Ishikawa (cell line): ENCODE measurements around the gene RCOR2.

Source experiments
- EGR1 ChIP-seq: IDR thresholded peaks from 2 replicates; pipeline ENCODE4 v1.6.1; 2012
- EP300 ChIP-seq: IDR thresholded peaks from 2 replicates; pipeline ENCODE4 v1.6.1; 2012; ENCODE audit warnings: borderline replicate concordance
- FOXM1 ChIP-seq: IDR thresholded peaks from 2 replicates; pipeline ENCODE4 v1.6.1; 2012; ENCODE audit warnings: low read depth, borderline replicate concordance
- TAF1 ChIP-seq: IDR thresholded peaks from 2 replicates; pipeline ENCODE4 v1.6.1; 2012; ENCODE audit warnings: low read depth, mild to moderate bottlenecking
- TEAD4 ChIP-seq: IDR thresholded peaks from 2 replicates; pipeline ENCODE4 v1.6.1; 2012
- ZBTB7A ChIP-seq: IDR thresholded peaks from 2 replicates; pipeline ENCODE4 v1.6.1; 2012; ENCODE audit warnings: low read depth
- TF ChIP-seq, protein P1 (sequence below): IDR thresholded peaks from 2 replicates; pipeline ENCODE4 v1.6.1; 2012; ENCODE audit warnings: low read depth, mild to moderate bottlenecking
- TF ChIP-seq, protein P2 (sequence below): IDR thresholded peaks from 2 replicates; pipeline ENCODE4 v1.6.1; 2012

DNA sequence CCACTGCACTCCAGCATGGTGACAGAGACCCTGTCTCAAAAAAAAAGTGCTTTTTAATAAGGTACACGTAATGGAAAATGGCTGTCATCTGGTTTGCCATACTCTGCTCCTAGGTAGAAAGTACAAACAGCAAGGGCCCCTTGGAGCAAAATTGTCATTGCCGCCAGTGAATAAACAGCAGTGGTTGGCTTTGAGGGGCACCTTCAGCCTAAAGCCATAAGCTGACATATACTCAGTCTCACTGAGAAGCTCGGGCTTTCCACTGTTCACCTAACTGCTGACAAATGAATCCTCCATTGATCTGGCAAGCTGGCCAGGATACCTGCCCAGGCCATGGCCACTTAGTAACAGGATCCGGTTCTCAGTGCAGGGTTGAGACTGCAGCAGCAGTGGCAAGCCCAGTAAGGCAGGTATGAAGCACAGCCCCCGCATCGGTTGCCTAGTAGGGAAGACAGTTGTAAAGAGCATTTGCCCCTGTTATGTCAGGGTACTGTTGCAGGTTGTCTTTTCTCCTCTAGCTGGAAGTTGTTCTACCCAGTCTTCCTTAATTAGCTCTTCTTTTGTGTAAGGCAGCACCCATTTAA is 39.2 kb downstream of the RCOR2 start:
- TF ChIP-seq FOXM1 (no peak), EP300 (no peak), TEAD4 (no peak), EGR1 (no peak), ZBTB7A (no peak), TAF1 (no peak)
- TF ChIP-seq, protein P1, sequence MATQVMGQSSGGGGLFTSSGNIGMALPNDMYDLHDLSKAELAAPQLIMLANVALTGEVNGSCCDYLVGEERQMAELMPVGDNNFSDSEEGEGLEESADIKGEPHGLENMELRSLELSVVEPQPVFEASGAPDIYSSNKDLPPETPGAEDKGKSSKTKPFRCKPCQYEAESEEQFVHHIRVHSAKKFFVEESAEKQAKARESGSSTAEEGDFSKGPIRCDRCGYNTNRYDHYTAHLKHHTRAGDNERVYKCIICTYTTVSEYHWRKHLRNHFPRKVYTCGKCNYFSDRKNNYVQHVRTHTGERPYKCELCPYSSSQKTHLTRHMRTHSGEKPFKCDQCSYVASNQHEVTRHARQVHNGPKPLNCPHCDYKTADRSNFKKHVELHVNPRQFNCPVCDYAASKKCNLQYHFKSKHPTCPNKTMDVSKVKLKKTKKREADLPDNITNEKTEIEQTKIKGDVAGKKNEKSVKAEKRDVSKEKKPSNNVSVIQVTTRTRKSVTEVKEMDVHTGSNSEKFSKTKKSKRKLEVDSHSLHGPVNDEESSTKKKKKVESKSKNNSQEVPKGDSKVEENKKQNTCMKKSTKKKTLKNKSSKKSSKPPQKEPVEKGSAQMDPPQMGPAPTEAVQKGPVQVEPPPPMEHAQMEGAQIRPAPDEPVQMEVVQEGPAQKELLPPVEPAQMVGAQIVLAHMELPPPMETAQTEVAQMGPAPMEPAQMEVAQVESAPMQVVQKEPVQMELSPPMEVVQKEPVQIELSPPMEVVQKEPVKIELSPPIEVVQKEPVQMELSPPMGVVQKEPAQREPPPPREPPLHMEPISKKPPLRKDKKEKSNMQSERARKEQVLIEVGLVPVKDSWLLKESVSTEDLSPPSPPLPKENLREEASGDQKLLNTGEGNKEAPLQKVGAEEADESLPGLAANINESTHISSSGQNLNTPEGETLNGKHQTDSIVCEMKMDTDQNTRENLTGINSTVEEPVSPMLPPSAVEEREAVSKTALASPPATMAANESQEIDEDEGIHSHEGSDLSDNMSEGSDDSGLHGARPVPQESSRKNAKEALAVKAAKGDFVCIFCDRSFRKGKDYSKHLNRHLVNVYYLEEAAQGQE, result no peak
- TF ChIP-seq, protein P2, sequence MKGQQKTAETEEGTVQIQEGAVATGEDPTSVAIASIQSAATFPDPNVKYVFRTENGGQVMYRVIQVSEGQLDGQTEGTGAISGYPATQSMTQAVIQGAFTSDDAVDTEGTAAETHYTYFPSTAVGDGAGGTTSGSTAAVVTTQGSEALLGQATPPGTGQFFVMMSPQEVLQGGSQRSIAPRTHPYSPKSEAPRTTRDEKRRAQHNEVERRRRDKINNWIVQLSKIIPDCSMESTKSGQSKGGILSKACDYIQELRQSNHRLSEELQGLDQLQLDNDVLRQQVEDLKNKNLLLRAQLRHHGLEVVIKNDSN, result no peak
